ENCODE results near the gene AKAP9.

AKAP9 gene

DNA sequence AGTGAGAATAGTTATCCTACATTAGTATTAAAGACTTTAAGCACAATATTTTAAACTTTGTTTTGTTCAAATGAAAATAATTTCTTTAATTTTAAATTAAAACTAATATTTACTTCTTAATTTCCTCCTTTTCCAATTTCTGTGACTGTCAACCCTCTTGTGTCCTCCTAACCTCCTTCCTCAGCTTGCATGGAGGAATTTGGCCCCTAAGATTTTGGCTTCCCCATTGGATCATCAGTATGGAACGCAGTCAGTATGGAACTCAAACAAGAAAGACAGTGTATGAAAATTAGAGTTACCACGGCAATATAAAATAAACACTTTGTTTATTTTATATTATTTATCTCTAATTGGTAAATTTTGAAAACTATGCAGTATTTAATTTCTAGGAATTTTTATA is 102.4 kb downstream of the AKAP9 start:
- H3K36me3 ChIP-seq (ENCODE audit: control insufficient read depth, low read length): peaks cover 60% of the 10 kb centered on the region

GRCh38 chr7:92043637-92044036 is 103.0 kb downstream of the AKAP9 start:
- Histone ChIP-seq H3F3A (ENCODE audit: control insufficient read depth, insufficient read depth) (0 out of 2 replicates have a peak, but pooled peaks cover 5% of the 10 kb centered on the region), H3K27ac (ENCODE audit: low read depth, low read length) (no peak overlapping the region), H3K36me3 (ENCODE audit: control insufficient read depth, low read length) (peaks cover 62% of the 10 kb centered on the region), H3K4me1 (ENCODE audit: control insufficient read depth, low read length) (peaks cover 4% of the 10 kb centered on the region; the same call in 1 of the 2 replicates), H3K79me2 (ENCODE audit: control insufficient read depth, low read length) (no peaks in the 10 kb centered on the region), H3K9me2 (replicated peaks; ENCODE audit: control insufficient read depth, low read length) (no peaks in the 10 kb centered on the region), H3K4me2 (ENCODE audit: low read length) (no peak overlapping the region), H3K9me3 (ENCODE audit: control insufficient read depth, insufficient read depth, low read length) (no peaks in the 10 kb centered on the region), H4K20me1 (ENCODE audit: control insufficient read depth, insufficient read depth, low read depth, low read length) (no peaks in the 10 kb centered on the region), H3K4me3 (ENCODE audit: low read length) (no peak overlapping the region), H3K27me3 (ENCODE audit: control insufficient read depth, low read length) (no peaks in the 10 kb centered on the region)
- TF ChIP-seq, protein P1, sequence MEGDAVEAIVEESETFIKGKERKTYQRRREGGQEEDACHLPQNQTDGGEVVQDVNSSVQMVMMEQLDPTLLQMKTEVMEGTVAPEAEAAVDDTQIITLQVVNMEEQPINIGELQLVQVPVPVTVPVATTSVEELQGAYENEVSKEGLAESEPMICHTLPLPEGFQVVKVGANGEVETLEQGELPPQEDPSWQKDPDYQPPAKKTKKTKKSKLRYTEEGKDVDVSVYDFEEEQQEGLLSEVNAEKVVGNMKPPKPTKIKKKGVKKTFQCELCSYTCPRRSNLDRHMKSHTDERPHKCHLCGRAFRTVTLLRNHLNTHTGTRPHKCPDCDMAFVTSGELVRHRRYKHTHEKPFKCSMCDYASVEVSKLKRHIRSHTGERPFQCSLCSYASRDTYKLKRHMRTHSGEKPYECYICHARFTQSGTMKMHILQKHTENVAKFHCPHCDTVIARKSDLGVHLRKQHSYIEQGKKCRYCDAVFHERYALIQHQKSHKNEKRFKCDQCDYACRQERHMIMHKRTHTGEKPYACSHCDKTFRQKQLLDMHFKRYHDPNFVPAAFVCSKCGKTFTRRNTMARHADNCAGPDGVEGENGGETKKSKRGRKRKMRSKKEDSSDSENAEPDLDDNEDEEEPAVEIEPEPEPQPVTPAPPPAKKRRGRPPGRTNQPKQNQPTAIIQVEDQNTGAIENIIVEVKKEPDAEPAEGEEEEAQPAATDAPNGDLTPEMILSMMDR (IDR thresholded peaks at IDR 0.05; ENCODE audit: low read depth, low read length, poor library complexity, severe bottlenecking): no peak
- no peak for TF ChIP-seq EZH2phosphoT487 (IDR thresholded peaks at IDR 0.05; ENCODE audit: borderline replicate concordance, low read length)

More for the DNA sequence above, 102.4 kb downstream of the AKAP9 start:
- H3F3A ChIP-seq (ENCODE audit: control insufficient read depth, insufficient read depth): 0 out of 2 replicates have a peak, but pooled peaks cover 5% of the 10 kb centered on the region
- no peak for TF ChIP-seq EZH2phosphoT487 (IDR thresholded peaks at IDR 0.05; ENCODE audit: borderline replicate concordance, low read length)
- TF ChIP-seq, protein P1 (IDR thresholded peaks at IDR 0.05; ENCODE audit: low read depth, low read length, poor library complexity, severe bottlenecking): no peak
- H3K79me2 ChIP-seq (ENCODE audit: control insufficient read depth, low read length): no peaks in the 10 kb centered on the region
- H3K4me3 ChIP-seq (ENCODE audit: low read length): no peak overlapping the region
- no peaks in the 10 kb centered on the region for H4K20me1 ChIP-seq (ENCODE audit: control insufficient read depth, insufficient read depth, low read depth, low read length)
- H3K27ac ChIP-seq (ENCODE audit: low read depth, low read length): no peak overlapping the region
- H3K9me3 ChIP-seq (ENCODE audit: control insufficient read depth, insufficient read depth, low read length): no peaks in the 10 kb centered on the region
- H3K27me3 ChIP-seq (ENCODE audit: control insufficient read depth, low read length): no peaks in the 10 kb centered on the region
- H3K9me2 ChIP-seq (replicated peaks; ENCODE audit: control insufficient read depth, low read length): no peaks in the 10 kb centered on the region
- peaks cover 4% of the 10 kb centered on the region; the same call in 1 of the 2 replicates for H3K4me1 ChIP-seq (ENCODE audit: control insufficient read depth, low read length)
- no peak overlapping the region for H3K4me2 ChIP-seq (ENCODE audit: low read length)

GRCh38 chr7:92044148-92044547 is 103.5 kb downstream of the AKAP9 start:
- H3K9me2 ChIP-seq (replicated peaks; ENCODE audit: control insufficient read depth, low read length): no peaks in the 10 kb centered on the region
- TF ChIP-seq EZH2phosphoT487 (IDR thresholded peaks at IDR 0.05; ENCODE audit: borderline replicate concordance, low read length): no peak
- no peaks in the 10 kb centered on the region for H3K27me3 ChIP-seq (ENCODE audit: control insufficient read depth, low read length)
- H3K4me3 ChIP-seq (ENCODE audit: low read length): no peak overlapping the region
- peaks cover 62% of the 10 kb centered on the region for H3K36me3 ChIP-seq (ENCODE audit: control insufficient read depth, low read length)
- 0 out of 2 replicates have a peak, but pooled peaks cover 5% of the 10 kb centered on the region for H3F3A ChIP-seq (ENCODE audit: control insufficient read depth, insufficient read depth)
- H4K20me1 ChIP-seq (ENCODE audit: control insufficient read depth, insufficient read depth, low read depth, low read length): no peaks in the 10 kb centered on the region
- no peaks in the 10 kb centered on the region for H3K79me2 ChIP-seq (ENCODE audit: control insufficient read depth, low read length)
- no peak overlapping the region for H3K4me2 ChIP-seq (ENCODE audit: low read length)
- H3K4me1 ChIP-seq (ENCODE audit: control insufficient read depth, low read length): peaks cover 4% of the 10 kb centered on the region; the same call in 1 of the 2 replicates
- H3K27ac ChIP-seq (ENCODE audit: low read depth, low read length): no peak overlapping the region
- H3K9me3 ChIP-seq (ENCODE audit: control insufficient read depth, insufficient read depth, low read length): no peaks in the 10 kb centered on the region

DNA sequence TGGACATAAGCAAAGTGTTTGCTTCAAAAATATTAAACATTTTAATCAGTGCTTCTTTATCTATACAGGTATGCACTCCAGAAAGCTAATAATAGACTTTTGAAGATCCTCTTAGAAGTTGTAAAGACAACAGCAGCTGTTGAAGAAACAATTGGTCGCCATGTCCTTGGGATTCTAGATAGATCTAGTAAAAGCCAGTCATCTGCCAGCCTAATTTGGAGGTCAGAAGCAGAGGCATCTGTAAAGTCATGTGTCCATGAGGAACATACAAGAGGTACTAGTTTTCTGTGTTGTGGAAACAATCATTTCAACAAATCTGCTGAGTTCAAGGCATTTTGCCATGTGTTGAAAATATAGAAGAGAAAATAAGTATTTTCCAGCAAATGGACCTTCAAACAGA is 104.3 kb downstream of the AKAP9 start:
- Histone ChIP-seq H3K36me3 (ENCODE audit: control insufficient read depth, low read length) (peaks cover 61% of the 10 kb centered on the region), H3K27me3 (ENCODE audit: control insufficient read depth, low read length) (no peaks in the 10 kb centered on the region), H3K27ac (ENCODE audit: low read depth, low read length) (no peak overlapping the region), H3K4me1 (ENCODE audit: control insufficient read depth, low read length) (peaks cover 4% of the 10 kb centered on the region; the same call in 1 of the 2 replicates), H3K9me3 (ENCODE audit: control insufficient read depth, insufficient read depth, low read length) (no peaks in the 10 kb centered on the region), H3K9me2 (replicated peaks; ENCODE audit: control insufficient read depth, low read length) (no peaks in the 10 kb centered on the region), H3K4me3 (ENCODE audit: low read length) (no peak overlapping the region), H3K79me2 (ENCODE audit: control insufficient read depth, low read length) (no peaks in the 10 kb centered on the region), H3F3A (ENCODE audit: control insufficient read depth, insufficient read depth) (0 out of 2 replicates have a peak, but pooled peaks cover 5% of the 10 kb centered on the region), H4K20me1 (ENCODE audit: control insufficient read depth, insufficient read depth, low read depth, low read length) (no peaks in the 10 kb centered on the region), H3K4me2 (ENCODE audit: low read length) (no peak overlapping the region)
- TF ChIP-seq, protein P1 (IDR thresholded peaks at IDR 0.05; ENCODE audit: low read depth, low read length, poor library complexity, severe bottlenecking): no peak
- no peak for TF ChIP-seq EZH2phosphoT487 (IDR thresholded peaks at IDR 0.05; ENCODE audit: borderline replicate concordance, low read length)
